HEK293T (cell line): Measurements from ENCODE around the gene LSR.

Source experiments
- CTCF ChIA-PET: fragments of 350-600 bp; formaldehyde crosslinking; extraction: SDS; loops from one replicate; lab custom pipeline; 2021; ENCODE audit warnings: antibody characterized with exemption, inconsistent platforms; lab: Yijun Ruan, JAX
- POLR2A ChIA-PET: fragments of 350-600 bp; formaldehyde crosslinking; extraction: SDS; loops from one replicate; lab custom pipeline; 2020; ENCODE audit warnings: antibody characterized with exemption, inconsistent platforms; lab: Yijun Ruan, JAX
- DNase-seq: peaks from one replicate; pipeline ENCODE4 v3.0.0; 2012; ENCODE audit warnings: mixed read lengths; ENCODE audit errors: extremely low spot score
- ARNT ChIP-seq: fragments of 450-650 bp; IDR thresholded peaks from 2 replicates; pipeline ENCODE4 v1.6.1; 2017; ENCODE audit warnings: mild to moderate bottlenecking
- BHLHE40 ChIP-seq: fragments of 450-650 bp; IDR thresholded peaks from 2 replicates; pipeline ENCODE4 v1.6.1; 2016; ENCODE audit warnings: mild to moderate bottlenecking, moderate library complexity, borderline replicate concordance
- CTBP1 ChIP-seq: fragments of 450-650 bp; IDR thresholded peaks from 2 replicates; pipeline ENCODE4 v1.6.1; 2016; ENCODE audit warnings: borderline replicate concordance
- ELF4 ChIP-seq: fragments of 450-650 bp; IDR thresholded peaks from 2 replicates; pipeline ENCODE4 v1.6.1; 2017; ENCODE audit warnings: antibody characterized with exemption
- FOXA1 ChIP-seq: fragments of 450-650 bp; IDR thresholded peaks from 2 replicates; pipeline ENCODE4 v1.6.1; 2016; ENCODE audit warnings: mild to moderate bottlenecking
- FOXK2 ChIP-seq: fragments of 450-650 bp; IDR thresholded peaks from 2 replicates; pipeline ENCODE4 v1.6.1; 2016; ENCODE audit warnings: mild to moderate bottlenecking
- FOXM1 ChIP-seq: fragments of 450-650 bp; IDR thresholded peaks from 2 replicates; pipeline ENCODE4 v1.6.1; 2017; ENCODE audit warnings: mild to moderate bottlenecking, borderline replicate concordance
- HDGF ChIP-seq: fragments of 450-650 bp; IDR thresholded peaks from 2 replicates; pipeline ENCODE4 v1.6.1; 2017; ENCODE audit warnings: antibody characterized with exemption, borderline replicate concordance
- L3MBTL2 ChIP-seq: fragments of 450-650 bp; conservative IDR thresholded peaks from 2 replicates; pipeline ENCODE4 v1.6.1; 2016; ENCODE audit warnings: mild to moderate bottlenecking
- LEF1 ChIP-seq: fragments of 450-650 bp; IDR thresholded peaks from 2 replicates; pipeline ENCODE4 v1.6.1; 2017; ENCODE audit warnings: mild to moderate bottlenecking, borderline replicate concordance
- NFRKB ChIP-seq: fragments of 450-650 bp; IDR thresholded peaks from 2 replicates; pipeline ENCODE4 v1.6.1; 2016; ENCODE audit warnings: mild to moderate bottlenecking, moderate library complexity
- SP1 ChIP-seq: fragments of 450-650 bp; IDR thresholded peaks from 2 replicates; pipeline ENCODE4 v1.6.1; 2017
- SUZ12 ChIP-seq: fragments of 450-650 bp; IDR thresholded peaks from 2 replicates; pipeline ENCODE4 v1.6.1; 2016; ENCODE audit warnings: mild to moderate bottlenecking
- TARDBP ChIP-seq: fragments of 450-650 bp; IDR thresholded peaks from 2 replicates; pipeline ENCODE4 v1.6.1; 2016
- ZNF384 ChIP-seq: fragments of 450-650 bp; IDR thresholded peaks from 2 replicates; pipeline ENCODE4 v1.6.1; 2016
- TF ChIP-seq, protein P1 (sequence below): fragments of 450-650 bp; IDR thresholded peaks from 2 replicates; pipeline ENCODE4 v1.6.1; 2016

LSR gene

GRCh38 chr19:35223084-35223790, 25.6 kb upstream of the LSR start:
- DNase-seq, result no peak
- POLR2A ChIA-PET, result no interaction called here
- TF ChIP-seq LEF1, result no peak
- no peak for TF ChIP-seq BHLHE40
- no peak for TF ChIP-seq ELF4
- TF ChIP-seq FOXM1, result no peak
- TF ChIP-seq NFRKB, result no peak
- no peak for TF ChIP-seq FOXA1
- TF ChIP-seq TARDBP, result no peak
- TF ChIP-seq, protein P1, sequence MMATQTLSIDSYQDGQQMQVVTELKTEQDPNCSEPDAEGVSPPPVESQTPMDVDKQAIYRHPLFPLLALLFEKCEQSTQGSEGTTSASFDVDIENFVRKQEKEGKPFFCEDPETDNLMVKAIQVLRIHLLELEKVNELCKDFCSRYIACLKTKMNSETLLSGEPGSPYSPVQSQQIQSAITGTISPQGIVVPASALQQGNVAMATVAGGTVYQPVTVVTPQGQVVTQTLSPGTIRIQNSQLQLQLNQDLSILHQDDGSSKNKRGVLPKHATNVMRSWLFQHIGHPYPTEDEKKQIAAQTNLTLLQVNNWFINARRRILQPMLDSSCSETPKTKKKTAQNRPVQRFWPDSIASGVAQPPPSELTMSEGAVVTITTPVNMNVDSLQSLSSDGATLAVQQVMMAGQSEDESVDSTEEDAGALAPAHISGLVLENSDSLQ, result no peak
- CTCF ChIA-PET, result no interaction called here

DNA sequence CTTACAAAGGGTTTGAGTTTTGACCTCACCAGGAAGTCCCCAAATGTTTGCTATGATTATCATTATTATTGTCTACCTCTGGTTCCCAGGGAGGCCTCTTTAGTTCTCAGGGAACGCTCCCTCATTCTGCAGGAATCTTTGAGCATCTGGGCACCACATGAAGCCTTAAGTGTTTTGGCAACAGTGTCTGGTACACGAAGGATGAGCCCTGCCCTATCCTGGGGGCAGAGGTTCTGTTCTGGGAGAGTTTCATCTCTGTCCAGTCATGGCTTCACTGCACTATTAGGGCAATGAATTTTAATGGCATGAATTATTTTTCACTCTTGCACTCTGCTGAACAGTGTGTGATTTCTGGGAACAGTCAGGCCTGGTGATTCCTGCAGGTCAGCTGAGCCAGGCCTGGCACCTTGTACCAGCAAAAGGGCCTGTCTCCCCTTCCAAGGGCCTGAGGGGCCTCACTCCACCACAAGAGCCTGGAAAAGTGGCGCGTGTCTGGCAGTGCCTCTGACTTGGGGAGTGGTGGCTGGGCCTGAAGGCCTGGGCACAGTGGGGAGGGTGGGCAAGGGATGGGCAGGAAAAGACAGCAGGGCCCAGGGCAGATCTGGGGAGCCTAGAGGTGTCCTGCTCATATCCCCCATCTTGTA, 24.8 kb upstream of the LSR start:
- CTCF ChIA-PET, result no interaction called here
- POLR2A ChIA-PET, result no interaction called here
- DNase-seq, result no peak
- TF ChIP-seq FOXK2 (no peak), ZNF384 (no peak), SUZ12 (no peak), NFRKB (no peak), L3MBTL2 (no peak), ARNT (no peak), FOXA1 (no peak), FOXM1 (no peak), TARDBP (no peak), SP1 (no peak), ELF4 (no peak), LEF1 (no peak), BHLHE40 (no peak)
- TF ChIP-seq, protein P1, result no peak

DNA sequence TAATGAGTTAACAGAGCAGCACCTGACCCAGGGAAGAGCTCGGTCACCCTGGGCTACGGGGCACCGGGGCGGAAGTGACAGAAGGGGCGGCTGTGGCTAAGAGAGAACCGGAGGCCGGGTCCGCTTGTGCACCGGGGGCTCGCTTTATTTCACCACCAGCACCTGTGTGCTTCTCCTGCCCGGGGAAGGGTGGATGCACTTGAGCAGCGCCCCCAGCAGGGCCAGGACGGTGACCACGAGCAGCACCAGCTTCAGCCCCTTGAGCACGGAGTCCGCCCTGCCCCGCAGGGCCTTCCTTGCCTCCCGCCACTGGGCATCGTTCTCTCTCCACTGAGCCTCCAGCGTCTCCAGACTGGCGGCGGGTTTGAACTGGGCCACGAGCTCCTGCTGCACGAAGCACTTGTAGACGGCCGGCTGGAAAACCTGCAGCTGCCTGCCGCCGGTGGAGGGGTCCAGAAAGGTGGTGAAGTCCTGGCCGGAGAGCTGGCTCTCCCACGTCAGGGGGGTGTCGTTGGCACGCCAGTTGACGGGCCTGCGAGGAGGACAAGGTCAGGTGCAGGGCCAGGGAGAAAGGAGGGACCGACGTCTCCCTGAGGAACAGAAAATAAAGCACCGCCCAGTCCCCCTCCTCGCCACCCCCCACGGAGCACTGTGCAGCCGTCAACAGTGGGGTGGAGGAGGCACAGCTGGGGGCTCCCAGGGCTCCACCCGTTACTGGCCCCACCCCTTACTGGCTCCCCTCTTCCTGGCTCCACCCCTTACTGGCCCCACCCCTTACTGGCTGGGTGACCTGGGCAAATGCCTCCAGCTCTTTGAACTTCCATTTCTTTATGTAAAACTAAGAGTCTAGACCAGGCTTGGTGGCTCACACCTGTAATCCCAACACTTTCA, 23.9 kb upstream of the LSR start:
- ChIA-PET CTCF (no interaction called here), POLR2A (interaction anchor here (1.3 kb wide), 1 partner anchor 286 kb away, joined by 3 read pairs; no protein-coding TSS in a partner anchor)
- no peak for TF ChIP-seq FOXK2
- TF ChIP-seq ELF4, result no peak
- TF ChIP-seq L3MBTL2, result no peak
- TF ChIP-seq BHLHE40, result no peak
- TF ChIP-seq FOXM1, result no peak
- no peak for TF ChIP-seq NFRKB
- no peak for TF ChIP-seq LEF1
- no peak for TF ChIP-seq SUZ12
- no peak for TF ChIP-seq ARNT
- DNase-seq, result no peak

GRCh38 chr19:35225951-35226350, 22.9 kb upstream of the LSR start:
- CTCF ChIA-PET, result no interaction called here
- POLR2A ChIA-PET, result interaction anchor here (1.3 kb wide), 1 partner anchor 284 kb away, joined by 3 read pairs; no protein-coding TSS in a partner anchor
- DNase-seq, result no peak
- no peak for TF ChIP-seq TARDBP
- TF ChIP-seq ELF4, result no peak
- TF ChIP-seq FOXA1, result no peak
- no peak for TF ChIP-seq ARNT

GRCh38 chr19:35226748-35227147, 22.1 kb upstream of the LSR start:
- no peak for DNase-seq
- CTCF ChIA-PET, result interaction anchor here (0.8 kb wide), 1 partner anchor 253 kb away, joined by 3 read pairs; no protein-coding TSS in a partner anchor
- TF ChIP-seq FOXM1, result no peak
- TF ChIP-seq BHLHE40, result no peak
- TF ChIP-seq SUZ12, result no peak
- no peak for TF ChIP-seq NFRKB
- TF ChIP-seq HDGF, result no peak
- no peak for TF ChIP-seq CTBP1
- POLR2A ChIA-PET, result no interaction called here

DNA sequence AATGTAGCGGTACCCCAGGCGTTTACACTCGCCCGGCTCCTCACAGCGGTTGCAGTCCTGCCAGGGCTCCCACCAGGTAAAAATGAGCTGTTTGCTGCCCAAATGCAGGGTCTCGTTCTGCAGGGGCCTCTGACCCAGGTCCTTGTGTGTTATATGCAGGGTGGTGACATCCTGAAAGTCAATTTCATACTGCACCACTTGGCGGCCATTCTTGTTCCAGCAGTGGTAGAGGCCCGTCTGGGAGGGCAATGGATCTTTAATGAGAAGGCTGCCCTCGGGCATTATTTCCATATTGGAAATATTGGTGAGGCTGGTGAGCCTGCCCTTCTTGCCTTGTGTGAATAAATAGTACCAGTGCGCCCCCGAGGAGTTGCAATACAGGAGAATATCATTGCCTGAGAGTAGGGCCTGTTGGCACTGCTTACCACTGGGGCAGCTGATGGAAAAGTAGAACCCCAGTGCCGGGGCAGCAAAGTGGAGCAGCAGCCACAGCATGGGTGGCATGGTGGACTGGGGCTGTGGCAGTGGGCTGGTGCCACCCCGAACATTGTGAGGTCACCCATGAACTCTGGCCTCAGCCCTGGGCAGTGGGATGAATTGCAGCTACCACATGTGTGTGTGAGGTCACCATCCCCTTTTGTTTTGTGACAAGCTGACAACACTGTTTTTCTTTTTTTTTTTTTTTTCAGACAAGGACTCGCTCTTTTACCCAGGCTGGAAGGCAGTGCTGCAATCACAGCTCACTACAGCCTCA, 20.4 kb upstream of the LSR start, which contains the start of gene FAM187B:
Gene FAM187B, minus strand, starts transcription at position 563 of the 754 bp plus-strand sequence. Its CDS starts 59 bp downstream, at position 504.
- CTCF ChIA-PET, result no interaction called here
- POLR2A ChIA-PET, result no interaction called here
- no peak for DNase-seq
- TF ChIP-seq LEF1 (no peak), FOXA1 (no peak), ELF4 (no peak), CTBP1 (no peak), HDGF (no peak), L3MBTL2 (no peak), ARNT (no peak), FOXM1 (no peak), SP1 (no peak), SUZ12 (no peak), ZNF384 (no peak), NFRKB (no peak), FOXK2 (no peak), TARDBP (no peak), BHLHE40 (no peak)
- TF ChIP-seq, protein P1, result no peak
